Skin epidermis (tissue), 12 donors: ENCODE results near the gene GALR2.
"Not testable (repeated sequence)": the region's sequence is repeated elsewhere in the genome, so short reads cannot be mapped to it uniquely, and the experiment has no call there.

Experiments used
- H3K27ac ChIP-seq, 21 experiments: fragments of 200-600 bp; sonication (generic) in 11 of 21; one replicate each; pipeline ENCODE4 v1.5.0; 2020; ENCODE audit warnings: mild to moderate bottlenecking in 3 of 21, inconsistent platforms in 2 of 21, moderate library complexity in 2 of 21
- H3K4me3 ChIP-seq, 7 experiments: fragments of 200-600 bp; sonication (generic) in 2 of 7; one replicate each; pipeline ENCODE4 v1.5.0; 2020; ENCODE audit warnings: inconsistent platforms in 2 of 7, mild to moderate bottlenecking in 2 of 7, moderate library complexity in 1 of 7

Gene GALR2

GRCh38 chr17:76049239-76049638 is 25.3 kb upstream of the GALR2 start:
- H3K4me3 ChIP-seq: no peak overlapping the region
- H3K27ac ChIP-seq: no peak overlapping the region

GRCh38 chr17:76049836-76050537 is 24.6 kb upstream of the GALR2 start:
- H3K4me3 ChIP-seq: no peak overlapping the region
- peak overlapping the region in 4 of 21 experiments; percentile 5 to 42 (median 26) for H3K27ac ChIP-seq

GRCh38 chr17:76050538-76051467 is 23.8 kb upstream of the GALR2 start:
- no peak overlapping the region for H3K4me3 ChIP-seq
- H3K27ac ChIP-seq: peak overlapping the region in 12 of 21 experiments; percentile 5 to 67 (median 29)

- peak overlapping the region in 7 of 21 experiments; percentile 0 to 67 (median 37) for H3K27ac ChIP-seq
- no peak overlapping the region for H3K4me3 ChIP-seq
Measured at GRCh38 chr17:76051561-76051960, 23.0 kb upstream of the GALR2 start.

GRCh38 chr17:76053246-76054111 is 21.1 kb upstream of the GALR2 start:
- Histone ChIP-seq H3K4me3 (peak overlapping the region in 4 of 7 experiments; percentile 11 to 30 (median 12)), H3K27ac (peak overlapping the region in 20 of 21 experiments; percentile 37 to 90 (median 79))

- H3K4me3 ChIP-seq: no peak overlapping the region
- peak overlapping the region in 20 of 21 experiments; percentile 37 to 90 (median 79) for H3K27ac ChIP-seq
Measured at GRCh38 chr17:76054112-76054476, 20.5 kb upstream of the GALR2 start.

GRCh38 chr17:76056882-76057281 is 17.7 kb upstream of the GALR2 start:
- H3K4me3 ChIP-seq: no peak overlapping the region
- H3K27ac ChIP-seq: peak overlapping the region in 1 of 21 experiments; percentile 19

GRCh38 chr17:76058264-76058663 is 16.3 kb upstream of the GALR2 start:
- not testable (repeated sequence) for H3K27ac ChIP-seq, H3K4me3 ChIP-seq

DNA sequence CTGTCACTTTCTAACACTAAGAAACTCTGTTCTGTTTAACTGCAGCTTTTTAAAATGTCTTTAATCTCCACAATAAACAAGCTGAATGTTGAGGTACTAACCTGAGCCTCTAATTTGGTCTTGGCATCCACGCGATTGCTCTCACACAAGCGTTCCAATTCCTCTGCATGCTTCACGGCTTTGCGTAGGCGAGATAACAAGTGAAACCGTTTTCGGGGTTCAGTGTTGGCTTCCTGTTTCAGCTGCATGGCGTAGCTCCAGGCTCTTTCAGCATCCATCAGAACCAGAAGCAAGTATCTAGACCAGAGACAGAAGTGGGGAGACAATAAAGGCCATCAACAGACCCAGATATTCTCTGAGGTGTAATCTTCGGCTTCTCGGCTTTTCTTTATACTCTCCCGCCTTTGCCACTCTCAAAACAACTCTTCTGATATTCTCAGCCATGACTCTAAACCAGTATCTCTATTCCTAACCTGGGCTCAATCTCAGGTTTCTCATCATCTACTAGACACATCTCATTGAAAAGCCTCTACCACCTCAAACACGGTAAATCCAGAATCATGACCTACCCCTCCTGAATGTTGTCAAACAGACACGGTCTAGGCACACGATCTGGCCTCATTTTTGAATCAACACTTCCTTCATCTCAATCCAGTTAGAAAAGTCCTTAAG is 10.6 kb upstream of the GALR2 start:
- H3K27ac ChIP-seq: peak overlapping the region in 4 of 21 experiments; percentile 2 to 66 (median 14)
- no peak overlapping the region for H3K4me3 ChIP-seq

GRCh38 chr17:76065775-76066174 is 8.8 kb upstream of the GALR2 start:
- H3K27ac ChIP-seq: no peak overlapping the region

GRCh38 chr17:76071531-76072147 is 2.9 kb upstream of the GALR2 start:
- peak overlapping the region in 20 of 21 experiments; percentile 72 to 94 (median 86) for H3K27ac ChIP-seq
- peak overlapping the region; percentile 60 to 94 (median 83) for H3K4me3 ChIP-seq

More at GRCh38 chr17:76065775-76066174, 8.8 kb upstream of the GALR2 start:
- no peak overlapping the region for H3K4me3 ChIP-seq

DNA sequence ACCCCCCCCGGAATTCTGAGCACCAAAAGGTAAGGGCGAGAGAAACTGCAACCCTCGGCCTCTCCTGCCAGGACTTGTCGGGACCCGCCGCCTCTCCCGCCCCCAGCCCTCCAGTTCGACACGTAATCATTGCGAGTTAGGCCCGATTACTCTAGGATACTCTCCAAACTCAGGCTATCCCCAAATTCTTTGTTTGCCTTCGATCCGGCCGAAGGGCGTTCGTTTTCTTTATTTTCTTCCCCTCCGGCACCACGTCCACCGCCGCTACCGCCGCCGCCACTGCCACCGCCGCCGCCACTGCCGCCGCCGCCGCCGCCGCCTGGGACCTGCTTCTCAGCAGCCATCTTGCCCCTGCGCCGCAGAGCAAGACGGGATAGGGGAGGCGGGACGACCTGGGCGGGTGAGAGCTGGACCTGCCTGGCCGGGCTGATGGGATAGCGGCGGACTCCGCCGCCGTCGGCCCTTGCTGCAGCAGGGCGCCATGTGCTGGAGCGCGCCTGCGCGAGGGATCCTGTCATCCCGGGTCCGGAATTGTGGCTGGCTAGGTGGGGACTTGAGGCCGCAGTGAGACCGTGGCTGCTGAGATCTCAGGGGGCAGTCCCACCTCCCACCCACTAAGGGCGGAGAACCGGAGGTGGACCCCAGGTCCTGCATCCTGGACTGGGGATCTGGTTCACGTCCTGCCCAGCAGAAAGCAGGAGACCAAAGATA is 2.3 kb upstream of the GALR2 start, which contains the start of gene SRP68:
TSS of gene SRP68 (minus strand) at position 370 of the 711 bp plus-strand sequence. CDS start at position 344, 26 bp downstream.
- Histone ChIP-seq H3K4me3 (peak within 1 kb of the TSS; percentile 60 to 94 (median 83)), H3K27ac (peak within 1 kb of the TSS in 20 of 21 experiments; percentile 72 to 94 (median 86))

DNA sequence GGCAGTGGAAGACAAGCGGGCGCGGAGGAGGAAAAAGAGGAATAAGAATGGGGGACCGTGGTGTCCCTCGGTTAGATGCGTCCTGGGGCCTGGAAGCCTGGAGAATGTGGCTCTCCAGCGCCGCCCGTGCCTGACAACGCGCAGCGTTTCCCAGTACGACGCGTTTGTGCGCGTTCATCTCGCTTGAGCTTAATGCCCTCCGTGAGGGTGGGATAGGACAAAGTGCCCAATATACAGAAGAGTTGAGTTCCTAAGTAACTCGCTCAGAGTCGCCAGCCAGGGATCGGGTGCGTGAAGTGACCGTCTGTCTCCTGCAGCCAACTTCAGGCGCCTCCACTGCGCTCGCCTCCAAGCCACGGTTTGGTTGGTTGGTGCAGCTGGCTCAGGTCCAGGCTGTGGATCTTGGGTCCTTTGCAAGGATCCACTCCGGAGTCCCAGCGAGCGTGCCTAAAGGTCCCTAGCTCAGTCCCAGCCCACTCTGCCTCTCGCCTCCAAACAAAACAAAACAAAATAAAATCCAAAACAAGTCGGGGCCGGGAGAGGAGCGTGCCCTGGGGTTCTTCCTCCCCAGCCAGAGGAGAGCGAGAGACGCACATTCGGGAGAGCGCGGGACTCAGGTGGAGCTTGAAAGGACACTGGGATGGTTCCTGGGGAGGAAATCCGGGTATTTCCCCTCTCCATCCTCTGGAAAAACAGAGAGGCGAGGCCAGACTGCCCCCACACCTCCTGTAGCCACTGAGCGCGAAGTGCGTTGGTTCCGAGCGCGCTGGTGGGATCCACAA is 974 bp downstream of the GALR2 start:
- Histone ChIP-seq H3K27ac (no peak overlapping the region), H3K4me3 (peak overlapping the region in 1 of 7 experiments; percentile 24)

DNA sequence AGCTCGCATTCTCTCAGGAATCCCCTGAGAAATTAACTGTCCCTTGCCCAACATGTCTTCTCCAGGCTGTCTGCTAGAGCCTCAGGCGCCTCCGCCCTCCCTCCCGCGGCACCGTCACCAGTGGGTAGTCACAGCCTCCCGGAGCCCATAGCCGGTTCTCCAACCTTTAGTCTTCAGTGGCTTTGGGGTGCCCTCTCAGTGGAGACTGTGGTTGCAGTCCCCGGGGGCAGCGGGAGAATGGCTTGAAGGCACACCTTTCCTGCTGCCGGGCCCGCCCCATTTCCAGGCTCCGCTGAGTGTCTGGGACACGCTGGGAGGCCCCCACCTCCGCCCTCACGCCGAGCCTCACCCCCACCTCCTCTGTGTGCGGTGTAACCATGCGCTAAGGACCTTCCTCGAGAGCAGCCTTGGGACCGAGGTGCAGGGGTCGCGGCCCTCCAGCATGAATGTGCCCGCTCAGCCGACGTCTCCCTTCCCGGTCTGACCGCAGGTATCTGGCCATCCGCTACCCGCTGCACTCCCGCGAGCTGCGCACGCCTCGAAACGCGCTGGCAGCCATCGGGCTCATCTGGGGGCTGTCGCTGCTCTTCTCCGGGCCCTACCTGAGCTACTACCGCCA is 1.7 kb downstream of the GALR2 start:
- Histone ChIP-seq H3K4me3 (peak overlapping the region in 2 of 7 experiments; percentile 6 to 10), H3K27ac (no peak overlapping the region)

- peak overlapping the region in 2 of 7 experiments; percentile 6 to 10 for H3K4me3 ChIP-seq
- H3K27ac ChIP-seq: no peak overlapping the region
Measured at GRCh38 chr17:76076765-76077583, 2.4 kb downstream of the GALR2 start.
